IMR-90 (cell line): ENCODE data around the gene ACBD5. TPM values are rescaled to one million over a fixed set of nuclear protein-coding genes. Genes with fewer than 3 reads are reported as not detected.
A peak's percentile ranks its signal among the peaks of the same experiment; 100 is the strongest.
"Not testable (repeated sequence)": the region's sequence is repeated elsewhere in the genome, so short reads cannot be mapped to it uniquely, and the experiment has no call there.

ENCODE experiments used
- ATAC-seq: fragments of 200-7000 bp; cut with Tn5 transposase; 2 replicates; pipeline ENCODE4 v1.9.1; 2020; ENCODE audit warnings: low read depth, mild to moderate bottlenecking, moderate library complexity
- BruUV-seq: library from RNA; stranded (reverse); fragments of 400-500 nt; replicated peaks from 2 replicates; lab custom pipeline; 2021; lab: Mats Ljungman, UMichigan
- CTCF ChIA-PET: fragments of 300-600 bp; formaldehyde crosslinking; extraction: SDS; loops from one replicate; lab custom pipeline; 2021; ENCODE audit warnings: antibody characterized with exemption; lab: Yijun Ruan, JAX
- POLR2A ChIA-PET: fragments of 300-600 bp; sonication (Branson Sonifier 250); formaldehyde crosslinking; loops from one replicate; lab custom pipeline; 2022; ENCODE audit warnings: antibody characterized with exemption; ENCODE audit not compliant: unreplicated experiment; lab: Charles Lee
- DNase-seq: peaks from one replicate; pipeline ENCODE4 v3.0.0; 2013
- H2AFZ ChIP-seq: replicated peaks from 2 replicates; pipeline ENCODE3; 2013; ENCODE audit warnings: low read length, mild to moderate bottlenecking; ENCODE audit not compliant: poor library complexity
- H2AK5ac ChIP-seq: 2 replicates; pipeline ENCODE4 v1.6.1; 2013; ENCODE audit warnings: low read depth, low read length, inconsistent platforms
- H2AK9ac ChIP-seq: replicated peaks from 2 replicates; pipeline ENCODE3; 2013; ENCODE audit warnings: mild to moderate bottlenecking, low read depth, low read length, moderate library complexity; ENCODE audit not compliant: poor library complexity
- H2BK120ac ChIP-seq: 2 replicates; pipeline ENCODE4 v1.6.1; 2013; ENCODE audit warnings: low read depth, low read length, inconsistent platforms
- H2BK15ac ChIP-seq: 3 replicates; pipeline ENCODE4 v1.6.1; 2013; ENCODE audit warnings: low read depth, low read length, inconsistent platforms
- H2BK20ac ChIP-seq: 2 replicates; pipeline ENCODE4 v1.6.1; 2013; ENCODE audit warnings: low read depth, mild to moderate bottlenecking, inconsistent platforms, low read length, moderate library complexity
- H2BK5ac ChIP-seq: 2 replicates; pipeline ENCODE4 v1.6.1; 2013; ENCODE audit warnings: mild to moderate bottlenecking, low read depth, low read length, inconsistent platforms; ENCODE audit not compliant: poor library complexity, severe bottlenecking
- H3K14ac ChIP-seq: replicated peaks from 2 replicates; pipeline ENCODE4 v1.6.1; 2013; ENCODE audit warnings: low read depth, low read length, inconsistent platforms
- H3K18ac ChIP-seq: 2 replicates; pipeline ENCODE4 v1.6.1; 2013; ENCODE audit warnings: low read depth, low read length, control low read depth
- H3K23ac ChIP-seq: 2 replicates; pipeline ENCODE4 v1.6.1; 2013; ENCODE audit warnings: low read depth, low read length, inconsistent platforms
- H3K27ac ChIP-seq: 2 replicates; pipeline ENCODE4 v1.5.1; 2013; ENCODE audit warnings: mild to moderate bottlenecking, control low read depth, low read length; ENCODE audit not compliant: insufficient read depth
- H3K27me3 ChIP-seq: 2 replicates; pipeline ENCODE4 v1.6.1; 2013; ENCODE audit warnings: low read length; ENCODE audit not compliant: control insufficient read depth, insufficient read depth
- H3K36me3 ChIP-seq: 2 replicates; pipeline ENCODE4 v1.6.1; 2013; ENCODE audit warnings: low read length, mixed read lengths; ENCODE audit not compliant: control insufficient read depth, insufficient read depth
- H3K4ac ChIP-seq: 2 replicates; pipeline ENCODE4 v1.6.1; 2013; ENCODE audit warnings: low read depth, low read length, inconsistent platforms
- H3K4me1 ChIP-seq: 2 replicates; pipeline ENCODE4 v1.6.1; 2013; ENCODE audit warnings: low read length, mixed read lengths; ENCODE audit not compliant: control insufficient read depth, insufficient read depth
- H3K4me2 ChIP-seq: 2 replicates; pipeline ENCODE4 v1.6.1; 2013; ENCODE audit warnings: low read depth, mild to moderate bottlenecking, control low read depth, low read length, moderate library complexity
- H3K4me3 ChIP-seq: 2 replicates; pipeline ENCODE4 v1.5.1; 2013; ENCODE audit warnings: low read depth, mild to moderate bottlenecking, control low read depth, low read length, moderate library complexity; ENCODE audit not compliant: insufficient read depth
- H3K56ac ChIP-seq: 2 replicates; pipeline ENCODE4 v1.6.1; 2013; ENCODE audit warnings: low read length, inconsistent platforms; ENCODE audit not compliant: insufficient read depth; ENCODE audit errors: extremely low read depth
- H3K79me1 ChIP-seq, 2 experiments: 2 replicates each; pipeline ENCODE4 v1.6.1; 2013; ENCODE audit warnings: low read length in 2 of 2, inconsistent platforms in 1 of 2, low read depth in 1 of 2
- H3K9ac ChIP-seq: 2 replicates; pipeline ENCODE4 v1.6.1; 2013; ENCODE audit warnings: low read depth, low read length, control low read depth
- H3K9me1 ChIP-seq: 2 replicates; pipeline ENCODE4 v1.6.1; 2013; ENCODE audit warnings: low read length, inconsistent platforms; ENCODE audit not compliant: insufficient read depth
- H3K9me3 ChIP-seq: 2 replicates; pipeline ENCODE4 v1.6.1; 2013; ENCODE audit warnings: low read length; ENCODE audit not compliant: control insufficient read depth, insufficient read depth
- H4K20me1 ChIP-seq: 2 replicates; pipeline ENCODE4 v1.6.1; 2013; ENCODE audit warnings: low read length, inconsistent platforms; ENCODE audit not compliant: insufficient read depth
- H4K5ac ChIP-seq: 2 replicates; pipeline ENCODE4 v1.6.1; 2013; ENCODE audit warnings: mild to moderate bottlenecking, low read depth, low read length, control low read depth
- H4K8ac ChIP-seq, 2 experiments: 2 replicates each; pipeline ENCODE4 v1.6.1; 2013; ENCODE audit warnings: low read depth in 2 of 2, low read length in 2 of 2, control low read depth in 1 of 2, inconsistent platforms in 1 of 2
- H4K91ac ChIP-seq: 2 replicates; pipeline ENCODE4 v1.6.1; 2013; ENCODE audit warnings: low read depth, low read length, inconsistent platforms; ENCODE audit not compliant: insufficient read depth
- WGBS, 2 experiments: methylation state at CpG; one replicate each; pipeline versions ENCODE4 v1.1.5 to v1.1.7; 2013; ENCODE audit warnings: missing lambda C conversion rate in 2 of 2; ENCODE audit not compliant: insufficient read length in 1 of 2; ENCODE audit errors: extremely low coverage in 2 of 2; 5-methylcytosine and 5-hydroxymethylcytosine counted together
- dilution Hi-C: fragments of 300-500 bp; cut with HindIII; formaldehyde crosslinking; loops from one replicate; pipeline ENCODE4 v1.14.3; 2018; ENCODE audit warnings: low sequenced_read_pairs; ENCODE audit not compliant: unreplicated experiment
- in situ Hi-C: fragments of 300-500 bp; cut with MboI; formaldehyde crosslinking; loops from 3 replicates; pipeline ENCODE4 v1.14.3; 2019; ENCODE audit warnings: low sequenced_read_pairs, inconsistent platforms, mixed read lengths
- intact Hi-C: fragments of 100-400 bp; cut with micrococcal nuclease; formaldehyde crosslinking; loops from 2 replicates; pipeline ENCODE4 v1.10.0; 2022
- polyA plus RNA-seq, 3 experiments: library from polyadenylated mRNA; depleted of rRNA; stranded (reverse); fragments of >200 nt; gene quantifications; 2 replicates each; pipeline ENCODE4 v1.2.3, GENCODE V29; 2012; ENCODE audit warnings: low replicate concordance in 1 of 3
- total RNA-seq: library from RNA; depleted of rRNA; stranded (reverse); fragments of >200 nt; gene quantifications from 2 replicates; pipeline ENCODE4 v1.2.3, GENCODE V29; 2012

Gene ACBD5
- total and polyA plus RNA-seq, 2 of the 4 experiments (the other 2 are of a cell fraction) = 7.7 to 11.7 TPM

GRCh38 chr10:27156566-27156965 lies 84.0 kb downstream of the ACBD5 start:
- H2AK5ac ChIP-seq, ATAC-seq, H2AFZ ChIP-seq, H4K5ac ChIP-seq, H2BK15ac ChIP-seq, H3K9me3 ChIP-seq, H2BK120ac ChIP-seq, H3K9me1 ChIP-seq, H3K9ac ChIP-seq, BruUV-seq, H3K27me3 ChIP-seq, dilution Hi-C loops, H3K18ac ChIP-seq, POLR2A ChIA-PET, DNase-seq, H4K91ac ChIP-seq, H3K23ac ChIP-seq, H3K14ac ChIP-seq, H3K56ac ChIP-seq, H3K4me1 ChIP-seq, H2BK5ac ChIP-seq, H2BK20ac ChIP-seq, in situ Hi-C loops: not testable (repeated sequence)
- CTCF ChIA-PET = interaction anchor here (0.6 kb wide), 2 partner anchors 11 to 1417 kb away, joined by 3 read pairs; no protein-coding TSS in a partner anchor
- WGBS, 2 experiments = 100% methylated on average over 3 of the region's 17 CpGs; no CpG with 5 or more reads in 1 of the 2 experiments
- H4K20me1 ChIP-seq = peaks cover 19% of the 10 kb centered on the region
- H3K36me3 ChIP-seq = peaks cover 11% of the 10 kb centered on the region
- H2AK9ac ChIP-seq = peak overlapping the region; percentile 79
- H3K4ac ChIP-seq = peak overlapping the region; percentile 49; the same call in 1 of the 2 replicates
- H3K27ac ChIP-seq = peak overlapping the region; percentile 20; the same call in 1 of the 2 replicates
- H3K79me1 ChIP-seq = peaks cover 13 to 28% of the 10 kb centered on the region in 2 experiments
- peak overlapping the region in 1 of 2 experiments; percentile 72; a peak in 1 of 4 replicates for H4K8ac ChIP-seq
- peak overlapping the region; percentile 87; the same call in 1 of the 2 replicates for H3K4me3 ChIP-seq
- intact Hi-C loops = loop anchor here (5.0 to 10.0 kb wide), 2 partner anchors 51 to 208 kb away; no protein-coding TSS in a partner anchor
- peak overlapping the region; percentile 70 for H3K4me2 ChIP-seq
